Neutrophil (primary cell): ENCODE measurements around the gene GSDMA.
A peak's percentile ranks its signal among the peaks of the same experiment; 100 is the strongest.

Source experiments
- H3K27ac ChIP-seq: fragments of 200-600 bp; sonication (generic); 2 replicates; pipeline ENCODE4 v1.5.1; 2016; ENCODE audit warnings: mild to moderate bottlenecking, moderate library complexity
- H3K27me3 ChIP-seq: fragments of 200-600 bp; sonication (generic); 2 replicates; pipeline ENCODE4 v1.6.0; 2016; ENCODE audit warnings: mild to moderate bottlenecking
- H3K36me3 ChIP-seq: fragments of 200-600 bp; sonication (generic); 2 replicates; pipeline ENCODE4 v1.5.1; 2017
- H3K4me1 ChIP-seq, 2 experiments: fragments of 200-600 bp in 1 of 2; sonication (generic) in 1 of 2; 1 replicate in 1 of 2; 2 replicates in 1 of 2; pipeline versions ENCODE4 v1.5.1 to v1.6.1; 2013 to 2016; ENCODE audit warnings: low read depth in 1 of 2, low read length in 1 of 2, mild to moderate bottlenecking in 1 of 2, moderate library complexity in 1 of 2; ENCODE audit not compliant: control insufficient read depth in 1 of 2, insufficient read depth in 1 of 2
- H3K4me3 ChIP-seq, 2 experiments: fragments of 200-600 bp in 1 of 2; sonication (generic) in 1 of 2; 1 replicate in 1 of 2; 2 replicates in 1 of 2; pipeline ENCODE4 v1.5.1; 2013 to 2016; ENCODE audit warnings: low read depth in 1 of 2, low read length in 1 of 2, mild to moderate bottlenecking in 1 of 2, moderate library complexity in 1 of 2
- H3K9me3 ChIP-seq: fragments of 200-600 bp; sonication (generic); 2 replicates; pipeline ENCODE4 v1.5.1; 2016
- TF ChIP-seq, protein P1 (sequence below): fragments of 200-600 bp; sonication (generic); IDR thresholded peaks from 2 replicates; pipeline ENCODE4 v1.5.1; 2016; ENCODE audit warnings: antibody characterized with exemption

The GSDMA gene

DNA sequence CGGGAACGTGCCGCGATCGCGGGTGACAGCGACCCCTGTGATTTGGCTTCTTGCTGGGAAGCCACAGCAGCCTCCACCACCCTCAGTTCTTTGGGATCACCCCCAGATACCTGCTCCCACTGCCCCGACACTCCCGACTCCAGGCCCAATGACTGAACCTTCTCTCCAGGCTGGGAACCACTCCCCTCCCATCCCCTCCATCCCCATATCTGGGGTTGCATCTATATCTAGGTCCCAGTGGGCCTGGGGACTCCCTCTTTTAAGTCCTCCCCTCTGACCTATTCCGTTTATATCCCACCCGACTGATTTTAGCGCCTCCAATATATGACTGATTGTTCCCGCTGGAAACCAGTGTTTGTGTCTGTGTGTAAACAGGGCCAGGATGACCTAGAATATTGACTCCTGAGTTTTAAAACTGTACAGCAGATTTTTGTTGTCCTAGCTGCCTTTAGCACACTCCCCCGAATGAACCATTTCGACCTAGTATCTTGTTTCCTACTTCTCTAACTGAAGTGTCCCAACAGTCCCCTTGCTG lies 18.5 kb downstream of the GSDMA start:
- TF ChIP-seq, protein P1, sequence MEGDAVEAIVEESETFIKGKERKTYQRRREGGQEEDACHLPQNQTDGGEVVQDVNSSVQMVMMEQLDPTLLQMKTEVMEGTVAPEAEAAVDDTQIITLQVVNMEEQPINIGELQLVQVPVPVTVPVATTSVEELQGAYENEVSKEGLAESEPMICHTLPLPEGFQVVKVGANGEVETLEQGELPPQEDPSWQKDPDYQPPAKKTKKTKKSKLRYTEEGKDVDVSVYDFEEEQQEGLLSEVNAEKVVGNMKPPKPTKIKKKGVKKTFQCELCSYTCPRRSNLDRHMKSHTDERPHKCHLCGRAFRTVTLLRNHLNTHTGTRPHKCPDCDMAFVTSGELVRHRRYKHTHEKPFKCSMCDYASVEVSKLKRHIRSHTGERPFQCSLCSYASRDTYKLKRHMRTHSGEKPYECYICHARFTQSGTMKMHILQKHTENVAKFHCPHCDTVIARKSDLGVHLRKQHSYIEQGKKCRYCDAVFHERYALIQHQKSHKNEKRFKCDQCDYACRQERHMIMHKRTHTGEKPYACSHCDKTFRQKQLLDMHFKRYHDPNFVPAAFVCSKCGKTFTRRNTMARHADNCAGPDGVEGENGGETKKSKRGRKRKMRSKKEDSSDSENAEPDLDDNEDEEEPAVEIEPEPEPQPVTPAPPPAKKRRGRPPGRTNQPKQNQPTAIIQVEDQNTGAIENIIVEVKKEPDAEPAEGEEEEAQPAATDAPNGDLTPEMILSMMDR: no peak
- Histone ChIP-seq H3K36me3 (peaks cover 21% of the 10 kb centered on the region), H3K27me3 (no peaks in the 10 kb centered on the region), H3K27ac (peak overlapping the region; percentile 90), H3K4me1 (peaks cover 27 to 30% of the 10 kb centered on the region in 2 experiments), H3K4me3 (peak overlapping the region; percentile 78 to 96), H3K9me3 (no peaks in the 10 kb centered on the region)

DNA sequence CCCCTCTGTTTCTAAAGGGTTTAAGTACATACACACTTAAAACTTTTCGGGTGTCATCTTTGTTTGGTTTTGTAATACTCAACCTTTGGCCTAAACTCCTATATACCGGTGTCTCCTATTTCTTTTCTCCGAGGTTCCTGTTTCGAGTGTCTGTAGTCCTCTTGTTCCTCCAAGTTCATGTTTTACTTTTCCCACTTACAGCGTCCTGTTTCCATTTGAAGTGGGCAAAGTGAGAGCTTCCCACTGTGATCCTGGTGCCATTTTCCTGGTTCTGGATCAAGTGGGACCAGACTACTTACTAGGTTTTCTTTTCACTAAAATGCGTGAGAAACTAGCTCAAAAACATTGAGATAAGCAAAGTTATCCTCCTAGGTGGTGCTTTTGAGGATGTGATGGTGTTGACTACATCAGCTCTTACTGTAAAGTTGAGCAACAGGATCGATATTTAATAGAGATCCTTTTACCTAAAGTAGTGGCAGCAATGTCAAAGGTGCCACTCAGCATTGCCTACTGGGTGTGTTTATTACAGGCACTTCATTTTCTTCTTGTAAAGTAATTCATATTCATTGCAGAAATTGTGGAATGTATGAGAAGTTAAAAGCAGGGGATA lies 19.1 kb downstream of the GSDMA start:
- TF ChIP-seq, protein P1: no peak
- Histone ChIP-seq H3K36me3 (peaks cover 27% of the 10 kb centered on the region), H3K4me3 (peak overlapping the region; percentile 78 to 96), H3K4me1 (peaks cover 27 to 30% of the 10 kb centered on the region in 2 experiments), H3K27me3 (no peaks in the 10 kb centered on the region), H3K27ac (peak overlapping the region; percentile 90), H3K9me3 (no peaks in the 10 kb centered on the region)

- Histone ChIP-seq H3K27ac (no peak overlapping the region), H3K4me3 (no peak overlapping the region), H3K27me3 (no peaks in the 10 kb centered on the region), H3K9me3 (no peaks in the 10 kb centered on the region), H3K36me3 (peaks cover 92% of the 10 kb centered on the region), H3K4me1 (no peaks in the 10 kb centered on the region)
- TF ChIP-seq, protein P1: no peak
Observed at GRCh38 chr17:39988206-39988810, 25.5 kb downstream of the GSDMA start.

- no peaks in the 10 kb centered on the region for H3K9me3 ChIP-seq
- TF ChIP-seq, protein P1: no peak
- H3K27ac ChIP-seq: no peak overlapping the region
- peaks cover 95% of the 10 kb centered on the region for H3K36me3 ChIP-seq
- H3K27me3 ChIP-seq: no peaks in the 10 kb centered on the region
- H3K4me1 ChIP-seq: no peaks in the 10 kb centered on the region
- H3K4me3 ChIP-seq: no peak overlapping the region
Observed at GRCh38 chr17:39994448-39994847, 31.6 kb downstream of the GSDMA start.

DNA sequence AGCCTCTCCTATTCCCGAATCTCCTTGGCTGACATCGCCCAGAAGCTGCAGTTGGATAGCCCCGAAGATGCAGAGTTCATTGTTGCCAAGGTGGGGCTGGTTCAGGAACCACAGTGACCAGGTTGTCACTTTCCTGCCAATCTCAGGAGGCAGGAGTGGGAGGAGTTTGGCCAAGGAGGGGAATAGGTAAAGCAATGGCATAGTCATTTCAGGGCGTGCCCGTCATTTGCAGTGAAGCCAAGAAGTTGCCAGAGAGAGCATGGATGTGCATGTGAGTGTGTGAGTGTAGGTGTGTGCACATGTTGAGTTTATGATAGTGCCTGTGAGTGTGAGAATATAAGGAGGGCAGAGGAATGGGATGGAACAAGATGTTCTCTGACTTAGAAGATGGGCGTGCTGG lies 32.6 kb downstream of the GSDMA start:
- TF ChIP-seq, protein P1: no peak
- H3K36me3 ChIP-seq: peaks cover 85% of the 10 kb centered on the region
- H3K9me3 ChIP-seq: no peaks in the 10 kb centered on the region

More for the DNA sequence above, 32.6 kb downstream of the GSDMA start:
- Histone ChIP-seq H3K4me3 (no peak overlapping the region), H3K27ac (no peak overlapping the region), H3K4me1 (no peaks in the 10 kb centered on the region), H3K27me3 (no peaks in the 10 kb centered on the region)
